Measurements from ENCODE around the gene PIH1D1. TPM values are rescaled to one million over a fixed set of nuclear protein-coding genes. Genes with fewer than 3 reads are reported as not detected.

The PIH1D1 gene
- total and polyA plus RNA-seq, 12 donors: 26.6 to 131 (median 83.6) TPM

DNA sequence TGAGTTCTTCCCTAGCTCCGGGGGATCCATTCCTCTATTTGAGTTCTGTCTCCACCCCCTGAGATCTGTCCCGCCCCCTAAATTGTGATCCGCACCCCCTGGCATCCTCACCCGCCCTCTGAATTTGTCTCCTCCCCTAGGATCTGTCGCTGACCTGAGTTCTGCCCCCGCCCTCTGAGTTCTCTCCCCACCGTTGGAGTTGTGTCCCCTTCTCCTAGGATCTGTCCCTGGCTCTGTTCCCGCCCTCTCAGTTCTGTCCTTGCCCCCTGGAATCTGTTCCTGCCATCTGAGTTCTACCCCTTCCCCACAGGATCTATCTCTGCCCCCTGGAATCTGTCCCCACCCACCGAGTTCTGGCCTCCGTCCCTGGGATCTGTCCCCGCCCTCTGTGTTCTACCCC, 9.3 kb downstream of the PIH1D1 start:
- WGBS, 4 donors: 3 to 9% (median 5%) methylated on average over 11 of the region's 11 CpGs
- Histone ChIP-seq H3K9me3 (replicated peaks in 1 of 3) (no peaks in the 10 kb centered on the region), H3K27me3 (peaks cover 13% of the 10 kb centered on the region), H3K27ac (peak overlapping the region in 1 of 5 donors; percentile 90), H3K4me3 (peak overlapping the region in 1 of 4 donors; percentile 65), H3K4me1 (replicated peaks in 1 of 2) (no peaks in the 10 kb centered on the region), H3K36me3 (replicated peaks in 1 of 2) (peaks cover 0 to 8% of the 10 kb centered on the region in 2 donors)
- DNase-seq: peak in 2 of 7 donors; percentile 43 to 68
- intact Hi-C loops (cut with DNase I): loop anchor here in 1 of 2 donors (5.0 kb wide), 1 partner anchor 215 kb away; no protein-coding TSS in a partner anchor
- TF ChIP-seq POLR2A (IDR thresholded peaks at IDR 0.05): no peak
- TF ChIP-seq, protein P1, sequence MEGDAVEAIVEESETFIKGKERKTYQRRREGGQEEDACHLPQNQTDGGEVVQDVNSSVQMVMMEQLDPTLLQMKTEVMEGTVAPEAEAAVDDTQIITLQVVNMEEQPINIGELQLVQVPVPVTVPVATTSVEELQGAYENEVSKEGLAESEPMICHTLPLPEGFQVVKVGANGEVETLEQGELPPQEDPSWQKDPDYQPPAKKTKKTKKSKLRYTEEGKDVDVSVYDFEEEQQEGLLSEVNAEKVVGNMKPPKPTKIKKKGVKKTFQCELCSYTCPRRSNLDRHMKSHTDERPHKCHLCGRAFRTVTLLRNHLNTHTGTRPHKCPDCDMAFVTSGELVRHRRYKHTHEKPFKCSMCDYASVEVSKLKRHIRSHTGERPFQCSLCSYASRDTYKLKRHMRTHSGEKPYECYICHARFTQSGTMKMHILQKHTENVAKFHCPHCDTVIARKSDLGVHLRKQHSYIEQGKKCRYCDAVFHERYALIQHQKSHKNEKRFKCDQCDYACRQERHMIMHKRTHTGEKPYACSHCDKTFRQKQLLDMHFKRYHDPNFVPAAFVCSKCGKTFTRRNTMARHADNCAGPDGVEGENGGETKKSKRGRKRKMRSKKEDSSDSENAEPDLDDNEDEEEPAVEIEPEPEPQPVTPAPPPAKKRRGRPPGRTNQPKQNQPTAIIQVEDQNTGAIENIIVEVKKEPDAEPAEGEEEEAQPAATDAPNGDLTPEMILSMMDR (IDR thresholded peaks at IDR 0.05): no peak

DNA sequence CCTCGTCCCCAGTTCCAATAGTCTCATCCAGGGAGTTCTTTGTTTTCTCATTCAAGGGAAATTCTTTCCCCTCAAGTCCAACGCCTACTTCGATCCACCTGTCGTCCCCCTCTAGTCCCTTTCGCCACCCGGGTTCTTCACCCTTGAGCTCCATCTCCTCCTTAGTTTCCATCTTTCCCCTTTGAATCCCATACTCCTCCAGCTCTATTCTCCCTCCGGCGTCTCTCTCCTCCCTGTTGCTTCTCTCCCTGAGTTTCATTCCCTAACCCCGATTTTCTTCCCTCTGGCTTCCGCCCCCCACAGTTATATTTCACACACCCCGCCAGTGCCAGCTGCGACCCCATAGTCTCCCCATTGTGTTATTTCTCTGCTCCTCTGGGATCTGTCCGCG, 9.7 kb downstream of the PIH1D1 start:
- Histone ChIP-seq H3K4me1 (replicated peaks in 1 of 2) (no peaks in the 10 kb centered on the region), H3K27ac (peak overlapping the region in 1 of 5 donors; percentile 90), H3K36me3 (replicated peaks in 1 of 2) (peaks cover 0 to 4% of the 10 kb centered on the region in 2 donors), H3K27me3 (peaks cover 13% of the 10 kb centered on the region), H3K4me3 (peak overlapping the region in 1 of 4 donors; percentile 65), H3K9me3 (replicated peaks in 1 of 3) (no peaks in the 10 kb centered on the region)
- intact Hi-C loops (cut with DNase I): loop anchor here in 1 of 2 donors (5.0 kb wide), 1 partner anchor 215 kb away; no protein-coding TSS in a partner anchor
- WGBS, 4 donors: 15 to 26% (median 23%) methylated on average over 14 of the region's 14 CpGs
- DNase-seq: no peak
- TF ChIP-seq, protein P1 (IDR thresholded peaks at IDR 0.05): no peak
- TF ChIP-seq POLR2A (IDR thresholded peaks at IDR 0.05): no peak

DNA sequence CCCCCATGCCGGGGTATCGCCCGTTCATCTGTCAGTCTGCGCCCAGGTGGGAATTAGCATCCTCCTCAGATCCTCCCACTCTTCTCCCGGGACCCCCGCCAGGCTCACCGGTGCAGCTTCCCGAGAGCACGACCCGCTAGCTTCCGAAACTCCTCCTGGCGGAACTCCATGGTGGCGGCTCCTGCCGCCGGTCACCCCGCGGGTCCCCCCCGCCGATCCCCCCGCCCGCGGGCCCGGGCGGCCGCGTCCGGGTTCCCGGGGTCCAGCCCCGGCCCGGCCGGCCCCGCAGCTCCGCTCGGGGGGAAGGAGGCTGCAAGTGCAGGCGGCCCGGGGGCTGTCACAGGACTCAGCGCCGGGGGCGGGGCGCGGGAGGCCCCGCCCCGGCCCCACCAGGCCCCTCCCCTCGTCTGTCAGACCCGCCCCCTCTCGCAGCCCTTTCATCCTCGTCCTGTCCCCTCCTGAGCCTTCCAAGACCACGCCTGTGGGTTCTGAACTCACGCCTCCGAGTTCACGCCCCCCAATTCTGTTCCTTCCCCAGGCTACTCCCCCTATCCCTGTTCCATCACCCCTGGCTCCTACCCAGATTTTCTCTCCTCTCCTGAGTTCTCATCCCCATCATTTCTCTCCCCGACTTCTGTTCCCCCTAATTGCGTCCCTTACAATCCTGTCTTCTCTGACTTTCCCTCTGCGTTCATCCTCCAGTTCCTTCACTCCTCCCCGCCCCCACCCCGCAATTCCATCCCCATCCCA, 10.2 kb downstream of the PIH1D1 start, which contains the start of gene SLC17A7:
TSS of gene SLC17A7 (minus strand) at position 318 of the 750 bp plus-strand sequence. CDS start at position 170, 148 bp downstream.
- peak within 1 kb of the TSS in 1 of 4 donors; percentile 65 for H3K4me3 ChIP-seq
- no peaks in the 10 kb centered on the region for H3K4me1 ChIP-seq (replicated peaks in 1 of 2)
- peak within 1 kb of the TSS in 1 of 5 donors; percentile 90 for H3K27ac ChIP-seq
- H3K9me3 ChIP-seq (replicated peaks in 1 of 3): no peaks in the 10 kb centered on the region
- WGBS, 4 donors: 5 to 15% (median 6%) methylated on average over 12 to 55 of the region's 56 CpGs
- TF ChIP-seq POLR2A (IDR thresholded peaks at IDR 0.05): no peak
- TF ChIP-seq, protein P1 (IDR thresholded peaks at IDR 0.05): no peak
- DNase-seq: peak in 1 of 7 donors; percentile 49
- no peaks in the 10 kb centered on the region for H3K36me3 ChIP-seq (replicated peaks in 1 of 2)
- intact Hi-C loops (cut with DNase I): loop anchor here in 1 of 2 donors (5.0 kb wide), 1 partner anchor 214 kb away; no protein-coding TSS in a partner anchor
- H3K27me3 ChIP-seq: peaks cover 16% of the 10 kb centered on the region

DNA sequence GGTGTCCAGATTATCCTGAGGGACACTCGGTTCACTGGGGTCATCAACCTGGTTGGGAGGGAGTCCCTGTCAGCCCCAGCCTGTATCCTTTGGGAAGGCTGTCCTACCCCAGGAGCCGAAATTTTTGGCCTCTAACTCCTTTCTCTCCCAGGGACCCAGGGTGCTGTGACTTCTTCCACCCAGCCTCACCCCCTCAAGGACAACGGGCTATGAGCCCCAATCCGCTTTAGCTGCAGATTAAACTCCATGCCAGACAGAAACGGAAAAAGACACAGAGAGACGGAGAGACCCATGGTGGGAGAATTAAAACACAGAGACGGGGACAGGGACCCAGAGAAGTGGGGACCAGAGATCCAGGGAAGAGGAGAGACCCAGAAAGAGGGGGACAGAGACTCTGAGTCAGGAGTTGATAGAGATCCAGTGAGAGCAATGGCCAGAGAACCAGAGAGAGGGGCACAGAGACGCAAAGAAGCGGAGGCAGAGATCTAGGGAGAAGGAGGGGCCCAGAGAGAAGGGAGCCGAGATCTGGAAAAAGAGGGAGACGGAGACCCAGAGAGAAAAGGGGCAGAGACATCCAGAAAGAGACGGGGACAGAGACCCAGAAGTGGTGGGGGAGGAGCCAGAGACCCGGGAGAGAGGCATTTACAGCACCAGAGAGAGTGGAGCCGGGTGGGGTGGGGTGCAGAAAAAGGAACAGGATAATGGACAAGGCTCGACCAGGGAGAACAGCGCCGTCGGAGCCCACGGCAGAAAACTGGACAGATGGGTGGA, 11.0 kb downstream of the PIH1D1 start:
- peak overlapping the region in 1 of 4 donors; percentile 64 for H3K4me3 ChIP-seq
- no peaks in the 10 kb centered on the region for H3K4me1 ChIP-seq (replicated peaks in 1 of 2)
- no peaks in the 10 kb centered on the region for H3K9me3 ChIP-seq (replicated peaks in 1 of 3)
- peak in 1 of 7 donors; percentile 14 for DNase-seq
- peaks cover 24% of the 10 kb centered on the region for H3K27me3 ChIP-seq
- no peak overlapping the region for H3K27ac ChIP-seq
- H3K36me3 ChIP-seq (replicated peaks in 1 of 2): no peaks in the 10 kb centered on the region
- TF ChIP-seq POLR2A (IDR thresholded peaks at IDR 0.05): no peak
- TF ChIP-seq, protein P1 (IDR thresholded peaks at IDR 0.05): no peak
- intact Hi-C loops (cut with DNase I): loop anchor here in 1 of 2 donors (5.0 kb wide), 1 partner anchor 213 kb away; no protein-coding TSS in a partner anchor
- WGBS, 4 donors: 20 to 32% (median 24%) methylated on average over 18 to 19 of the region's 19 CpGs
